HEK293 (cell line): Measurements from ENCODE around the gene LMO1.
A peak's percentile ranks its signal among the peaks of the same experiment; 100 is the strongest.

Experiments
- CTCF ChIA-PET: fragments of 350-600 bp; formaldehyde crosslinking; extraction: SDS; loops from one replicate; lab custom pipeline; 2021; ENCODE audit warnings: antibody characterized with exemption; lab: Yijun Ruan, JAX
- POLR2A ChIA-PET: fragments of 300-600 bp; formaldehyde crosslinking; extraction: SDS; loops from one replicate; lab custom pipeline; 2020; ENCODE audit warnings: antibody characterized with exemption, inconsistent platforms; lab: Yijun Ruan, JAX
- H3K27ac ChIP-seq: fragments of 200-500 bp; sonication (Bioruptor generic); 2 replicates; pipeline ENCODE4 v1.5.1; 2014; ENCODE audit warnings: low read depth, low read length, control low read depth, inconsistent platforms; ENCODE audit errors: extremely low read depth
- H3K36me3 ChIP-seq, 2 experiments: fragments of 200-500 bp in 1 of 2; sonication (Bioruptor generic) in 1 of 2; 1 replicate in 1 of 2; 2 replicates in 1 of 2; pipeline ENCODE4 v1.5.1; 2014 to 2017; ENCODE audit warnings: inconsistent platforms in 2 of 2, low read length in 2 of 2; ENCODE audit not compliant: control insufficient read depth in 2 of 2, insufficient read depth in 1 of 2
- H3K4me1 ChIP-seq: fragments of 200-500 bp; sonication (Bioruptor generic); 2 replicates; pipeline ENCODE4 v1.5.1; 2014; ENCODE audit warnings: mild to moderate bottlenecking, low read length, inconsistent platforms; ENCODE audit not compliant: control insufficient read depth, insufficient read depth
- H3K4me3 ChIP-seq: 2 replicates; pipeline ENCODE4 v1.5.1; 2011; ENCODE audit warnings: low read depth, mild to moderate bottlenecking, control low read depth, low read length, moderate library complexity
- H3K9me3 ChIP-seq: fragments of 200-500 bp; sonication (Bioruptor generic); 2 replicates; pipeline ENCODE4 v1.5.1; 2014; ENCODE audit warnings: low read depth, low read length, inconsistent platforms; ENCODE audit not compliant: control insufficient read depth, insufficient read depth
- BCL11A ChIP-seq: fragments of 450-650 bp; formaldehyde crosslinking; IDR thresholded peaks from 2 replicates; pipeline ENCODE4 v1.5.1; 2016; ENCODE audit warnings: low read depth, missing biosample characterization, missing genetic modification characterization
- MZF1 ChIP-seq: fragments of 450-650 bp; formaldehyde crosslinking; IDR thresholded peaks from 2 replicates; pipeline ENCODE4 v1.5.1; 2017; ENCODE audit warnings: missing biosample characterization, missing genetic modification characterization, borderline replicate concordance
- ZBTB20 ChIP-seq: fragments of 450-650 bp; formaldehyde crosslinking; IDR thresholded peaks from 2 replicates; pipeline ENCODE4 v1.5.1; 2016; ENCODE audit warnings: missing biosample characterization, missing genetic modification characterization
- ZBTB6 ChIP-seq: fragments of 450-650 bp; formaldehyde crosslinking; IDR thresholded peaks from 2 replicates; pipeline ENCODE4 v1.5.1; 2017; ENCODE audit warnings: missing biosample characterization, missing genetic modification characterization
- ZBTB8A ChIP-seq: fragments of 450-650 bp; formaldehyde crosslinking; IDR thresholded peaks from 2 replicates; pipeline ENCODE4 v1.5.1; 2016; ENCODE audit warnings: missing biosample characterization, missing genetic modification characterization
- ZNF10 ChIP-seq: fragments of 450-650 bp; formaldehyde crosslinking; IDR thresholded peaks from 2 replicates; pipeline ENCODE4 v1.5.1; 2017; ENCODE audit warnings: missing biosample characterization, missing genetic modification characterization
- ZNF114 ChIP-seq: fragments of 450-650 bp; formaldehyde crosslinking; IDR thresholded peaks from 2 replicates; pipeline ENCODE4 v1.5.0; 2017; ENCODE audit warnings: missing biosample characterization, missing genetic modification characterization
- ZNF133 ChIP-seq: fragments of 450-650 bp; formaldehyde crosslinking; IDR thresholded peaks from 2 replicates; pipeline ENCODE4 v1.5.1; 2016; ENCODE audit warnings: missing biosample characterization, missing genetic modification characterization
- ZNF16 ChIP-seq: fragments of 450-650 bp; formaldehyde crosslinking; IDR thresholded peaks from 2 replicates; pipeline ENCODE4 v1.5.1; 2016; ENCODE audit warnings: low read depth, missing biosample characterization, missing genetic modification characterization
- ZNF174 ChIP-seq: fragments of 450-650 bp; formaldehyde crosslinking; IDR thresholded peaks from 2 replicates; pipeline ENCODE4 v1.5.0; 2017; ENCODE audit warnings: missing biosample characterization, mild to moderate bottlenecking, missing genetic modification characterization
- ZNF202 ChIP-seq: fragments of 450-650 bp; formaldehyde crosslinking; IDR thresholded peaks from 2 replicates; pipeline ENCODE4 v1.5.1; 2016; ENCODE audit warnings: missing biosample characterization, missing genetic modification characterization, borderline replicate concordance
- ZNF248 ChIP-seq: fragments of 450-650 bp; formaldehyde crosslinking; IDR thresholded peaks from 2 replicates; pipeline ENCODE4 v1.5.1; 2017; ENCODE audit warnings: missing biosample characterization, missing genetic modification characterization
- ZNF292 ChIP-seq: fragments of 450-650 bp; formaldehyde crosslinking; IDR thresholded peaks from 2 replicates; pipeline ENCODE4 v1.5.1; 2016; ENCODE audit warnings: low read depth, missing biosample characterization, missing genetic modification characterization, borderline replicate concordance
- ZNF311 ChIP-seq: fragments of 450-650 bp; formaldehyde crosslinking; IDR thresholded peaks from 2 replicates; pipeline ENCODE4 v1.5.1; 2017; ENCODE audit warnings: missing biosample characterization, missing genetic modification characterization, borderline replicate concordance
- ZNF341 ChIP-seq: fragments of 450-650 bp; formaldehyde crosslinking; IDR thresholded peaks from 2 replicates; pipeline ENCODE4; 2016; ENCODE audit warnings: low read depth, missing biosample characterization, missing genetic modification characterization
- ZNF362 ChIP-seq: fragments of 450-650 bp; formaldehyde crosslinking; IDR thresholded peaks from 2 replicates; pipeline ENCODE4 v1.5.1; 2016; ENCODE audit warnings: missing biosample characterization, missing genetic modification characterization
- ZNF48 ChIP-seq: fragments of 450-650 bp; formaldehyde crosslinking; IDR thresholded peaks from 2 replicates; pipeline ENCODE4 v1.5.1; 2016; ENCODE audit warnings: missing biosample characterization, missing genetic modification characterization
- ZNF544 ChIP-seq: fragments of 450-650 bp; formaldehyde crosslinking; IDR thresholded peaks from 2 replicates; pipeline ENCODE4 v1.5.0; 2017; ENCODE audit warnings: missing biosample characterization, missing genetic modification characterization
- ZNF596 ChIP-seq: fragments of 450-650 bp; IDR thresholded peaks from 2 replicates; pipeline ENCODE4 v1.5.0; 2018; ENCODE audit warnings: missing biosample characterization, mild to moderate bottlenecking, missing genetic modification characterization, moderate library complexity
- ZNF658 ChIP-seq: fragments of 450-650 bp; formaldehyde crosslinking; IDR thresholded peaks from 2 replicates; pipeline ENCODE4; 2016; ENCODE audit warnings: missing biosample characterization, missing genetic modification characterization
- ZNF777 ChIP-seq: fragments of 450-650 bp; formaldehyde crosslinking; IDR thresholded peaks from 2 replicates; pipeline ENCODE4 v1.5.1; 2017; ENCODE audit warnings: missing biosample characterization, missing genetic modification characterization, borderline replicate concordance

LMO1 gene

GRCh38 chr11:8283100-8283464 lies 19.4 kb upstream of the LMO1 start:
- CTCF ChIA-PET, result no interaction called here

GRCh38 chr11:8282631-8283030 lies 19.0 kb upstream of the LMO1 start:
- Histone ChIP-seq H3K4me3 (no peak overlapping the region), H3K9me3 (no peaks in the 10 kb centered on the region)
- POLR2A ChIA-PET, result no interaction called here
- no peak for TF ChIP-seq ZNF777 (tag by site-specific recombination)
- peak; percentile 37 for TF ChIP-seq ZNF341 (tag by site-specific recombination)
- TF ChIP-seq, all 188 proteins: peak for 1
- no peaks in the 10 kb centered on the region for H3K36me3 ChIP-seq
- no peaks in the 10 kb centered on the region for H3K4me1 ChIP-seq
- CTCF ChIA-PET, result no interaction called here
- H3K27ac ChIP-seq, result no peak overlapping the region

More at GRCh38 chr11:8283100-8283464, 19.4 kb upstream of the LMO1 start:
- Histone ChIP-seq H3K27ac (no peak overlapping the region), H3K36me3 (no peaks in the 10 kb centered on the region), H3K9me3 (no peaks in the 10 kb centered on the region), H3K4me1 (no peaks in the 10 kb centered on the region), H3K4me3 (no peak overlapping the region)
- no peak for TF ChIP-seq ZNF114 (tag by site-specific recombination)
- no peak for TF ChIP-seq ZNF292 (tag by site-specific recombination)
- TF ChIP-seq ZNF596, result no peak
- TF ChIP-seq ZNF10 (tag by site-specific recombination), result no peak
- TF ChIP-seq ZNF311 (tag by site-specific recombination), result no peak
- TF ChIP-seq ZNF48 (tag by site-specific recombination), result no peak
- TF ChIP-seq ZNF362 (tag by site-specific recombination), result no peak
- no peak for TF ChIP-seq BCL11A (tag by site-specific recombination)
- no peak for TF ChIP-seq ZNF658 (tag by site-specific recombination)
- TF ChIP-seq ZNF202, result no peak
- TF ChIP-seq ZNF174 (tag by site-specific recombination), result no peak
- no peak for TF ChIP-seq ZNF248
- TF ChIP-seq ZBTB20 (tag by site-specific recombination), result no peak
- no peak for TF ChIP-seq ZBTB8A
- POLR2A ChIA-PET, result no interaction called here

- H3K4me3 ChIP-seq, result no peak overlapping the region
- TF ChIP-seq ZBTB6 (tag by site-specific recombination) (no peak), ZNF133 (tag by site-specific recombination) (peak; percentile 74)
- TF ChIP-seq, all 188 proteins: peak for 1
- no peaks in the 10 kb centered on the region for H3K9me3 ChIP-seq
- H3K27ac ChIP-seq, result no peak overlapping the region
- no peaks in the 10 kb centered on the region for H3K4me1 ChIP-seq
- ChIA-PET POLR2A (no interaction called here), CTCF (no interaction called here)
- no peaks in the 10 kb centered on the region for H3K36me3 ChIP-seq
These were observed 17.6 kb upstream of the LMO1 start for GRCh38 chr11:8281266-8281665.

GRCh38 chr11:8277691-8278090 lies 14.0 kb upstream of the LMO1 start:
- Histone ChIP-seq H3K27ac (no peak overlapping the region), H3K4me3 (no peak overlapping the region), H3K36me3 (no peaks in the 10 kb centered on the region), H3K9me3 (no peaks in the 10 kb centered on the region), H3K4me1 (no peaks in the 10 kb centered on the region)
- no peak for TF ChIP-seq MZF1
- TF ChIP-seq ZNF16 (tag by site-specific recombination), result no peak
- TF ChIP-seq ZNF544 (tag by site-specific recombination), result no peak
- POLR2A ChIA-PET, result no interaction called here
- CTCF ChIA-PET, result interaction anchor here (0.6 to 3.3 kb wide), 3 partner anchors 14 to 78 kb away, joined by 3 to 29 read pairs (median 7); partner anchors contain the start of gene LMO1
